Endothelial cell of umbilical vein (primary cell): ENCODE results near the gene CMTM8. TPM values are rescaled to one million over a fixed set of nuclear protein-coding genes. Genes with fewer than 3 reads are reported as not detected.
A peak's percentile ranks its signal among the peaks of the same experiment; 100 is the strongest.

Experiments
- BruUV-seq: library from RNA; stranded (reverse); fragments of 400-500 nt; replicated peaks from 2 replicates; lab custom pipeline; 2021; lab: Mats Ljungman, UMichigan
- CTCF ChIA-PET: fragments of 300-600, 350-600 bp; sonication (Branson Sonifier 250); formaldehyde crosslinking; loops from one replicate; lab custom pipeline; 2021; ENCODE audit warnings: antibody characterized with exemption, inconsistent platforms; lab: Charles Lee
- POLR2A ChIA-PET: fragments of 300-600, 350-600 bp; sonication (Branson Sonifier 250); formaldehyde crosslinking; loops from one replicate; lab custom pipeline; 2021; ENCODE audit warnings: antibody characterized with exemption, inconsistent platforms; lab: Charles Lee
- DNase-seq: peaks from one replicate; pipeline ENCODE4 v3.0.0-alpha.2; 2011; ENCODE audit warnings: low read depth, low spot score
- FAIRE-seq: peaks from 2 replicates; lab custom pipeline; 2011; peaks lifted over from hg19 to GRCh38; lab: Jason Lieb, UNC
- H2AFZ ChIP-seq: 2 replicates; pipeline ENCODE4 v1.6.0; 2012; ENCODE audit warnings: low read depth, low read length, control low read depth, inconsistent platforms
- H3K27ac ChIP-seq: 2 replicates; pipeline ENCODE4 v1.5.1; 2011; ENCODE audit warnings: low read depth, mild to moderate bottlenecking, control low read depth, low read length, moderate library complexity; ENCODE audit not compliant: insufficient read depth
- H3K27me3 ChIP-seq, 2 experiments: 2 replicates each; pipeline versions ENCODE4 v1.6.0 to v1.6.1; 2011; ENCODE audit warnings: low read length in 2 of 2, mixed read lengths in 1 of 2; ENCODE audit not compliant: control insufficient read depth in 2 of 2, insufficient read depth in 2 of 2
- H3K36me3 ChIP-seq, 2 experiments: 2 replicates in 1 of 2; 3 replicates in 1 of 2; pipeline ENCODE4 v1.5.1; 2011; ENCODE audit warnings: low read length in 2 of 2, mild to moderate bottlenecking in 1 of 2, moderate library complexity in 1 of 2; ENCODE audit not compliant: control insufficient read depth in 2 of 2, insufficient read depth in 2 of 2; ENCODE audit errors: extremely low read depth in 1 of 2
- H3K4me1 ChIP-seq: 3 replicates; pipeline ENCODE4 v1.5.1; 2011; ENCODE audit warnings: mild to moderate bottlenecking, low read length; ENCODE audit not compliant: control insufficient read depth, insufficient read depth; ENCODE audit errors: extremely low read depth
- H3K4me2 ChIP-seq: 2 replicates; pipeline ENCODE4 v1.6.1; 2011; ENCODE audit warnings: low read length, control low read depth, mixed read lengths; ENCODE audit not compliant: insufficient read depth
- H3K4me3 ChIP-seq, 3 experiments: fragments of 200-600 bp in 1 of 3; sonication (generic), shearing (Covaris generic) in 1 of 3; replicated peaks in 1 of 3; 2 replicates each; pipeline ENCODE4 v1.5.1; 2011 to 2016; ENCODE audit warnings: control low read depth in 3 of 3, low read length in 3 of 3, mild to moderate bottlenecking in 2 of 3, inconsistent platforms in 1 of 3, low read depth in 1 of 3, moderate library complexity in 1 of 3; ENCODE audit not compliant: insufficient read depth in 1 of 3
- H3K79me2 ChIP-seq: 2 replicates; pipeline ENCODE4 v1.6.0; 2012; ENCODE audit warnings: low read length, inconsistent platforms; ENCODE audit not compliant: control insufficient read depth, insufficient read depth
- H3K9ac ChIP-seq: replicated peaks from 2 replicates; pipeline ENCODE3; 2011; ENCODE audit warnings: low read length, control low read depth; ENCODE audit not compliant: insufficient read depth; ENCODE audit errors: extremely low read depth
- H3K9me1 ChIP-seq: replicated peaks from 3 replicates; pipeline ENCODE4 v1.6.0; 2011; ENCODE audit warnings: mild to moderate bottlenecking, low read length; ENCODE audit not compliant: control insufficient read depth, insufficient read depth; ENCODE audit errors: extremely low read depth
- H3K9me3 ChIP-seq: replicated peaks from 2 replicates; pipeline ENCODE4 v1.5.1; 2012; ENCODE audit warnings: low read length, inconsistent platforms; ENCODE audit not compliant: control insufficient read depth, insufficient read depth
- H4K20me1 ChIP-seq: replicated peaks from 2 replicates; pipeline ENCODE3; 2011; ENCODE audit warnings: mild to moderate bottlenecking, low read length; ENCODE audit not compliant: control insufficient read depth, insufficient read depth; ENCODE audit errors: extremely low read depth
- GATA2 ChIP-seq: IDR thresholded peaks from 2 replicates; pipeline ENCODE4 v1.7.0; 2011; ENCODE audit warnings: low read depth, mild to moderate bottlenecking, moderate library complexity, mixed read lengths, low read length; ENCODE audit not compliant: insufficient read length, insufficient read depth
- POLR2AphosphoS5 ChIP-seq: IDR thresholded peaks from 2 replicates; pipeline ENCODE4 v1.6.1; 2012; ENCODE audit warnings: low read depth, mild to moderate bottlenecking, control low read depth, low read length, moderate library complexity; ENCODE audit not compliant: insufficient read depth
- dilution Hi-C: fragments of 300-500 bp; cut with MboI; formaldehyde crosslinking; loops from one replicate; pipeline ENCODE4 v1.15.0; 2019; ENCODE audit warnings: low sequenced_read_pairs; ENCODE audit not compliant: extremely low pct_ligation_motif_present
- intact Hi-C: fragments of 100-400 bp; cut with micrococcal nuclease; formaldehyde crosslinking; loops from one replicate; pipeline ENCODE4 v1.10.0; 2022
- polyA plus RNA-seq, 4 experiments: library from polyadenylated mRNA; depleted of rRNA in 3 of 4; stranded (reverse) in 3 of 4; unstranded in 1 of 4; fragments of >200 nt; gene quantifications; 2 replicates each; pipeline versions ENCODE4 v1.2.1 to v1.2.3, GENCODE V29; 2011 to 2012; ENCODE audit warnings: missing spikeins in 1 of 4
- total RNA-seq: library from RNA; stranded (reverse); gene quantifications from 2 replicates; pipeline ENCODE4 v1.2.3, GENCODE V29; 2021
- TF ChIP-seq, protein P1 (sequence below), 2 donors: IDR thresholded peaks; 1 replicate in 1 of 2; 2 replicates in 1 of 2; pipeline ENCODE4 v1.5.1; 2011; ENCODE audit warnings: low read length in 2 of 2, mild to moderate bottlenecking in 2 of 2, moderate library complexity in 2 of 2, control low read depth in 1 of 2, inconsistent platforms in 1 of 2, low read depth in 1 of 2; ENCODE audit not compliant: insufficient read depth in 1 of 2; ENCODE audit errors: extremely low read depth in 1 of 2

The CMTM8 gene
- total and polyA plus RNA-seq, 2 donors (not counting 3 experiments of a cell fraction or from before 2014, with no cell fraction given) = 7.3 to 11.9 TPM

DNA sequence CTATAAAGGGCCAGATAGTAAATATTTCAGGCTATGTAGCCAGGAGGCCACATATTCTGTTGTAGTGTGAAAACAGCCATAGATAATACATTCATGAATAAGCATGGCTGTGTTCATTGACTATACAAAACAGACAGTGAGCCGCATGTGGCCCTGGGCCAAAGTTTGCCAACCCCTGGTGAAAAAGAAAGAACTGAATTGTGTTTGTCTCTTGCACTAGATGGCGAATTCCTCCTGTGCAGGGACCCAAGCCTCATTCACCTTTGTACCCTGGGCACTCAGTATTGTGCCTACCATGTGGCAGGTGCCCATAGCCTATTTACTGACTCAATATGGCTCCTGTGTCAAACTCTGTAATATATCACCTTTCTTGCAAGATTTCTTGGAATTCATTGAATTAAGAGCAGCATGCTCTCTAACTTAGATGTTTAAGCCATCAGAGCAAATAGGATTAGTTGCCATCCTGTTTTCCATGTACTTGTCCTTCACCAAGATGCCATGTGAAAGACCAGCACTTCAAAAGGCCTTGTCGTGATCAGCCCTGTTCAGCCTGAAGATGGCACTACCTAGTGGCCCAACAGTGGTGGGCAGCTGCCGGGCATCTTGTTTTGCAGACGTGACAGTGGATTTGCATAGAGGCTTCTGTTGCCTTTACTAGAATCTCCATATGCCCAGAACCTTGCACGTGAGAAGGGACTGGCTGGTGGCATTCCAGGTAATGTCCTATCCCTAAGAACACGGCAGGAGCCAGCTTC lies 102.3 kb downstream of the CMTM8 start:
- TF ChIP-seq GATA2 = no peak
- TF ChIP-seq, protein P1, sequence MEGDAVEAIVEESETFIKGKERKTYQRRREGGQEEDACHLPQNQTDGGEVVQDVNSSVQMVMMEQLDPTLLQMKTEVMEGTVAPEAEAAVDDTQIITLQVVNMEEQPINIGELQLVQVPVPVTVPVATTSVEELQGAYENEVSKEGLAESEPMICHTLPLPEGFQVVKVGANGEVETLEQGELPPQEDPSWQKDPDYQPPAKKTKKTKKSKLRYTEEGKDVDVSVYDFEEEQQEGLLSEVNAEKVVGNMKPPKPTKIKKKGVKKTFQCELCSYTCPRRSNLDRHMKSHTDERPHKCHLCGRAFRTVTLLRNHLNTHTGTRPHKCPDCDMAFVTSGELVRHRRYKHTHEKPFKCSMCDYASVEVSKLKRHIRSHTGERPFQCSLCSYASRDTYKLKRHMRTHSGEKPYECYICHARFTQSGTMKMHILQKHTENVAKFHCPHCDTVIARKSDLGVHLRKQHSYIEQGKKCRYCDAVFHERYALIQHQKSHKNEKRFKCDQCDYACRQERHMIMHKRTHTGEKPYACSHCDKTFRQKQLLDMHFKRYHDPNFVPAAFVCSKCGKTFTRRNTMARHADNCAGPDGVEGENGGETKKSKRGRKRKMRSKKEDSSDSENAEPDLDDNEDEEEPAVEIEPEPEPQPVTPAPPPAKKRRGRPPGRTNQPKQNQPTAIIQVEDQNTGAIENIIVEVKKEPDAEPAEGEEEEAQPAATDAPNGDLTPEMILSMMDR (IDR thresholded peaks at IDR 0.05; ENCODE audit: extremely low read depth in 1 of 2, insufficient read depth in 1 of 2, low read depth in 1 of 2, low read length in 2 of 2) = no peak
- no peak for TF ChIP-seq POLR2AphosphoS5
- no peaks in the 10 kb centered on the region for H4K20me1 ChIP-seq
- H3K4me1 ChIP-seq = peaks cover 6% of the 10 kb centered on the region
- no peaks in the 10 kb centered on the region for H3K9me3 ChIP-seq
- H2AFZ ChIP-seq = no peak overlapping the region
- no peak overlapping the region for H3K4me3 ChIP-seq
- H3K27ac ChIP-seq = no peak overlapping the region
- ChIA-PET CTCF (interaction anchor here (1.1 to 1.8 kb wide), 3 partner anchors 28 to 163 kb away, joined by 3 to 4 read pairs (median 3); no protein-coding TSS in a partner anchor), POLR2A (no interaction called here)
- DNase-seq = peak; percentile 12
- H3K9ac ChIP-seq = no peak overlapping the region
- no peak overlapping the region for H3K4me2 ChIP-seq
- no peak for FAIRE-seq
- no peaks in the 10 kb centered on the region for H3K36me3 ChIP-seq
- no peaks in the 10 kb centered on the region for H3K79me2 ChIP-seq
- intact Hi-C loops (loop anchor here (1.0 to 2.0 kb wide), 2 partner anchors 60 to 162 kb away; no protein-coding TSS in a partner anchor), dilution Hi-C loops (no loop called here)
- no peaks in the 10 kb centered on the region for H3K9me1 ChIP-seq
- H3K27me3 ChIP-seq = no peaks in the 10 kb centered on the region
- no TSS peak for BruUV-seq
